Astrocyte (in vitro differentiated cells and primary cell): ENCODE data around the gene ZGPAT. TPM values are rescaled to one million over a fixed set of nuclear protein-coding genes. Genes with fewer than 3 reads are reported as not detected.
A peak's percentile ranks its signal among the peaks of the same experiment; 100 is the strongest.

Experiments
- DNase-seq: peaks from one replicate; pipeline ENCODE4 v3.0.0-alpha.2; 2010; ENCODE audit warnings: low read depth
- FAIRE-seq: peaks from 2 replicates; lab custom pipeline; 2011; peaks lifted over from hg19 to GRCh38; lab: Jason Lieb, UNC
- H2AFZ ChIP-seq: 2 replicates; pipeline ENCODE4 v1.6.0; 2012; ENCODE audit warnings: low read depth, low read length, inconsistent platforms
- H3K27ac ChIP-seq: 2 replicates; pipeline ENCODE4 v1.5.1; 2011; ENCODE audit warnings: low read depth, low read length, inconsistent platforms
- H3K27me3 ChIP-seq: 2 replicates; pipeline ENCODE4 v1.6.0; 2011; ENCODE audit warnings: low read length, inconsistent platforms; ENCODE audit not compliant: insufficient read depth
- H3K36me3 ChIP-seq: 2 replicates; pipeline ENCODE4 v1.5.1; 2011; ENCODE audit warnings: low read length, inconsistent platforms; ENCODE audit not compliant: insufficient read depth
- H3K4me1 ChIP-seq: 2 replicates; pipeline ENCODE4 v1.5.1; 2011; ENCODE audit warnings: low read length, inconsistent platforms; ENCODE audit not compliant: insufficient read depth
- H3K4me2 ChIP-seq: 2 replicates; pipeline ENCODE4 v1.6.0; 2012; ENCODE audit warnings: low read length, inconsistent platforms
- H3K4me3 ChIP-seq: 2 replicates; pipeline ENCODE4 v1.5.1; 2011; ENCODE audit warnings: low read depth, mild to moderate bottlenecking, low read length, inconsistent platforms; ENCODE audit not compliant: insufficient read depth
- H3K79me2 ChIP-seq: 2 replicates; pipeline ENCODE4 v1.6.0; 2012; ENCODE audit warnings: mild to moderate bottlenecking, low read length, inconsistent platforms; ENCODE audit not compliant: insufficient read depth
- H3K9ac ChIP-seq: 2 replicates; pipeline ENCODE4 v1.6.0; 2012; ENCODE audit warnings: mild to moderate bottlenecking, low read length, inconsistent platforms
- H3K9me3 ChIP-seq: 2 replicates; pipeline ENCODE4 v1.5.1; 2012; ENCODE audit warnings: low read depth, mild to moderate bottlenecking, low read length, inconsistent platforms; ENCODE audit not compliant: insufficient read depth
- H4K20me1 ChIP-seq: 2 replicates; pipeline ENCODE4 v1.6.0; 2012; ENCODE audit warnings: low read length, inconsistent platforms; ENCODE audit not compliant: insufficient read depth
- H3K27ac Mint-ChIP-seq: one replicate; pipeline ENCODE4 v1.8.0; 2021; ENCODE audit warnings: mild to moderate bottlenecking, mixed read lengths; ENCODE audit not compliant: unreplicated experiment
- H3K27me3 Mint-ChIP-seq: one replicate; pipeline ENCODE4 v1.8.0; 2021; ENCODE audit warnings: low read depth, mixed read lengths; ENCODE audit not compliant: unreplicated experiment
- H3K36me3 Mint-ChIP-seq: one replicate; pipeline ENCODE4 v1.8.0; 2021; ENCODE audit warnings: low read depth, mixed read lengths; ENCODE audit not compliant: unreplicated experiment
- H3K4me1 Mint-ChIP-seq: one replicate; pipeline ENCODE4 v1.8.0; 2021; ENCODE audit warnings: low read depth, mixed read lengths; ENCODE audit not compliant: unreplicated experiment
- H3K4me3 Mint-ChIP-seq: one replicate; pipeline ENCODE4 v1.8.0; 2021; ENCODE audit warnings: mild to moderate bottlenecking, moderate library complexity, mixed read lengths; ENCODE audit not compliant: unreplicated experiment
- H3K9me3 Mint-ChIP-seq: one replicate; pipeline ENCODE4 v1.8.0; 2021; ENCODE audit warnings: mild to moderate bottlenecking, mixed read lengths; ENCODE audit not compliant: unreplicated experiment
- EZH2 ChIP-seq: IDR thresholded peaks from 2 replicates; pipeline ENCODE4 v1.6.1; 2012; ENCODE audit warnings: mild to moderate bottlenecking, low read length, inconsistent platforms; ENCODE audit not compliant: insufficient read depth
- total RNA-seq: library from RNA; stranded (reverse); gene quantifications from 2 replicates; pipeline ENCODE4 v1.2.1, GENCODE V29; 2021
- TF ChIP-seq, protein P1 (sequence below): IDR thresholded peaks from 2 replicates; pipeline ENCODE4 v1.5.1; 2011; ENCODE audit warnings: low read depth, mild to moderate bottlenecking, inconsistent platforms, low read length, moderate library complexity; ENCODE audit not compliant: insufficient read depth

Gene ZGPAT
- total RNA-seq, 1 donor from 2014 or later, result 24.8 TPM

DNA sequence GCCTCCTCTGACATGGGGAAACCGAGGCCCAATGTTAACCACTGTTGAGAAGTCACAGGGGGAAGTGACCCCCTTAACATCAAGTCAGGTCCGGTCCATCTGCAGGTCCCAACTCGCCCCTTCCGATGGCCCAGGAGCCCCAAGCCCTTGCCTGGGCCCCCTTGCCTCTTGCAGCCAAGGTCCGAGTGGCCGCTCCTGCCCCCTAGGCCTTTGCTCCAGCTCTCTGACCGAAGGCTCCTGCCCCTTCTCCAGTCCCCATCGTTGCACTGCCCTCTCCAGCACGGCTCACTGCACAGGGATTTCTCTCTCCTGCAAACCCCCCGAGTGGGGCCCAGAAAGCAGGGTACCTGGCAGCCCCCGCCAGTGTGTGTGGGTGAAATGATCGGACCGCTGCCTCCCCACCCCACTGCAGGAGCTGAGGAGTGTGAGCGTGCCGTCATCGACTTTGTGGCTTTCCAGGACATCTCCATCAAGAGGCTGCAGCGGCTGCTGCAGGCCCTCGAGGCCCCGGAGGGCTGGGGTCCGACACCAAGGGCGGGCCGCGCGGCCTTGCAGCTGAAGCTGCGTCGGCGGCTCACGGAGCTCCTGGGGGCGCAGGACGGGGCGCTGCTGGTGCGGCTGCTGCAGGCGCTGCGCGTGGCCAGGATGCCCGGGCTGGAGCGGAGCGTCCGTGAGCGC is 9.8 kb upstream of the ZGPAT start:
- H4K20me1 ChIP-seq, result no peaks in the 10 kb centered on the region
- H3K4me1 Mint-ChIP-seq, result peaks cover 6% of the 10 kb centered on the region
- peak overlapping the region; percentile 87 for H3K27ac ChIP-seq
- no peak for DNase-seq
- no peak for FAIRE-seq
- no peaks in the 10 kb centered on the region for H3K36me3 ChIP-seq
- peaks cover 36% of the 10 kb centered on the region for H3K4me1 ChIP-seq
- H3K27me3 ChIP-seq, result no peaks in the 10 kb centered on the region
- H3K4me3 ChIP-seq, result no peak overlapping the region
- no peak overlapping the region for H2AFZ ChIP-seq
- H3K36me3 Mint-ChIP-seq, result peaks cover 2% of the 10 kb centered on the region
- peak overlapping the region; percentile 58 for H3K9ac ChIP-seq
- no peaks in the 10 kb centered on the region for H3K9me3 Mint-ChIP-seq
- no peak for TF ChIP-seq EZH2
- no peaks in the 10 kb centered on the region for H3K27me3 Mint-ChIP-seq
- H3K9me3 ChIP-seq, result no peaks in the 10 kb centered on the region
- no peak overlapping the region for H3K27ac Mint-ChIP-seq
- peaks cover 19% of the 10 kb centered on the region for H3K79me2 ChIP-seq
- peak overlapping the region; percentile 82 for H3K4me2 ChIP-seq
- H3K4me3 Mint-ChIP-seq, result peak overlapping the region; percentile 40

DNA sequence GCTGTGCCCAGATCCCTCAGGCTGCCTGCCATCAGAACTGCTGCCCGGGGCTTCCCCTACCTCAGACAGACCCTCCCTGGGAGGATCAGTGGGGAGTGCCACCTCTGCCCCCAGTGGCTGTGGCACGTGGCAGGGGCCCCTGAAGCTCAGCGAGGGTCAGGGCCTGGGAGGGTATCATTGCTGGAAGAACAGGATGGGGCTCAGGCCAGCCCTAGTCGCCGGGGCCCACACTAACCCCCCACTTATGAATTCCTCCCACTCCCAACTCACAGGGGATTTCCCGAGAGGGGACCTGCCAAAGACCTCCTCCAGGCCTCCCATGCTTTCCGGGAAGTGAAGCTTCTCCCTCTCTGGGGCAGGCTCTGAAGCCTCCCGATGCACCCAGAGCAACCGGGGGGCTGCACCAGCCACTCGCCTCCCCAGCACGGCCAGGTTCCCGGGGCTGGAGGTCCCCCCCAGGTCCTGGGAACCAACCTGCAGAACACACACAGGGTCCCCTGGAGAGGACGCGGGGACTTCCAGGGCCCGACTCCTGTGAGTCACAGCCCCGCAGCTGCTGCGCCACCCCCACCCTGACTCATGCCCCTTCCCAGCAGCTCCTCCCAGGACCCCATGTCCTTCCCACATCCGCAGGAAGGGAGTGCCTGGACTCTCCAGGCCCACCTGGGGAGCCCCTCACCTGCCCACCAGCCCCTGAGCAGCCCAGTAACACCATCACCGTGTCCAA is 8.9 kb upstream of the ZGPAT start:
- peaks cover 36% of the 10 kb centered on the region for H3K4me1 ChIP-seq
- H3K4me2 ChIP-seq, result peak overlapping the region; percentile 82
- peak; percentile 86 for DNase-seq
- H3K27me3 ChIP-seq, result no peaks in the 10 kb centered on the region
- Mint-ChIP-seq H3K27me3 (no peaks in the 10 kb centered on the region), H3K27ac (peak overlapping the region; percentile 78), H3K36me3 (peaks cover 2% of the 10 kb centered on the region), H3K9me3 (no peaks in the 10 kb centered on the region), H3K4me1 (peaks cover 6% of the 10 kb centered on the region), H3K4me3 (no peak overlapping the region)
- no peaks in the 10 kb centered on the region for H3K36me3 ChIP-seq
- H3K27ac ChIP-seq, result peak overlapping the region; percentile 87
- peak; percentile 45 for FAIRE-seq
- peaks cover 21% of the 10 kb centered on the region for H3K79me2 ChIP-seq
- no peak overlapping the region for H3K4me3 ChIP-seq
- H2AFZ ChIP-seq, result no peak overlapping the region
- no peak for TF ChIP-seq EZH2
- TF ChIP-seq, protein P1, sequence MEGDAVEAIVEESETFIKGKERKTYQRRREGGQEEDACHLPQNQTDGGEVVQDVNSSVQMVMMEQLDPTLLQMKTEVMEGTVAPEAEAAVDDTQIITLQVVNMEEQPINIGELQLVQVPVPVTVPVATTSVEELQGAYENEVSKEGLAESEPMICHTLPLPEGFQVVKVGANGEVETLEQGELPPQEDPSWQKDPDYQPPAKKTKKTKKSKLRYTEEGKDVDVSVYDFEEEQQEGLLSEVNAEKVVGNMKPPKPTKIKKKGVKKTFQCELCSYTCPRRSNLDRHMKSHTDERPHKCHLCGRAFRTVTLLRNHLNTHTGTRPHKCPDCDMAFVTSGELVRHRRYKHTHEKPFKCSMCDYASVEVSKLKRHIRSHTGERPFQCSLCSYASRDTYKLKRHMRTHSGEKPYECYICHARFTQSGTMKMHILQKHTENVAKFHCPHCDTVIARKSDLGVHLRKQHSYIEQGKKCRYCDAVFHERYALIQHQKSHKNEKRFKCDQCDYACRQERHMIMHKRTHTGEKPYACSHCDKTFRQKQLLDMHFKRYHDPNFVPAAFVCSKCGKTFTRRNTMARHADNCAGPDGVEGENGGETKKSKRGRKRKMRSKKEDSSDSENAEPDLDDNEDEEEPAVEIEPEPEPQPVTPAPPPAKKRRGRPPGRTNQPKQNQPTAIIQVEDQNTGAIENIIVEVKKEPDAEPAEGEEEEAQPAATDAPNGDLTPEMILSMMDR, result no peak
- peak overlapping the region; percentile 72 for H3K9ac ChIP-seq
- no peaks in the 10 kb centered on the region for H4K20me1 ChIP-seq
- H3K9me3 ChIP-seq, result no peaks in the 10 kb centered on the region

DNA sequence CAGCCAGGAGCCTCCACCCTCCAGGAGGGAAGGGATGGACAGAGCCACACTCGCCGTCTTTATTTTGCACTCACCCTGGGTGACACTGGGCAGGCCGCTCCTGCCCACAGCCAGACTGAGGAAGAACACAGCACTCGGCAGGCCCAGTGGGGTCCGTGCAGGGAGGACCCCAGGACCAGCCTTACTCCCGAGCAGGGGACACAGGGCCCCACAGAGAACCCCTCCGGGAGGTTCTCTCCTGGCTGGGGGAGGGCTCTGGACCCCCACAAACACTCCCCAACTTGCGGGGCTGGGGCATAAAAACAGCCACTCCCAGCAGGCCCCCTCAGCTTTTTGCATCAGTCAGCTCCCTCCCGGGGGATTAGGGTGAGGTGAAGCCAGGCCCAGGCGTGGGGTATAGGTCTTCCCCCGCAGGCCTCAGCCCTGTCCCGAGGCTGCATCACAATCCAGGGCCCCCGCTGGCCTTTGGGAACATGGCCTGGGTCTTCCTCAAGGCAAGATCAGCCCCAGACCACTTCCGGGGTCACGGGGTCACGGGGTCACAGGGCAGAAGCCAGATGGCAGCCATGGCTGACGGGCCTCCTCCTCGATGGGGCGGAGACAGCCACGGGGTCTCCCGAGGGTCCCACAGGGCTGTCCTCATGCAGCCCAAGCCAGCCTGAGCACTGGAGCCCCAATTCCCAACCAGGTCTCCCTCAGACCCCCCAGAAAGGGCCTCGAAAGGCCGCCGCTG is 8.2 kb upstream of the ZGPAT start:
- H2AFZ ChIP-seq, result no peak overlapping the region
- H4K20me1 ChIP-seq, result no peaks in the 10 kb centered on the region
- H3K4me1 ChIP-seq, result peaks cover 36% of the 10 kb centered on the region
- DNase-seq (no peak), FAIRE-seq (no peak)
- Mint-ChIP-seq H3K27me3 (no peaks in the 10 kb centered on the region), H3K9me3 (no peaks in the 10 kb centered on the region), H3K4me3 (no peak overlapping the region), H3K4me1 (peaks cover 6% of the 10 kb centered on the region), H3K27ac (peak overlapping the region; percentile 72), H3K36me3 (peaks cover 2% of the 10 kb centered on the region)
- TF ChIP-seq, protein P1, result no peak
- TF ChIP-seq EZH2, result no peak
- H3K4me2 ChIP-seq, result peak overlapping the region; percentile 82
- H3K36me3 ChIP-seq, result no peaks in the 10 kb centered on the region
- no peak overlapping the region for H3K4me3 ChIP-seq
- H3K79me2 ChIP-seq, result peaks cover 24% of the 10 kb centered on the region
- peak overlapping the region; percentile 72 for H3K9ac ChIP-seq
- H3K9me3 ChIP-seq, result no peaks in the 10 kb centered on the region
- no peaks in the 10 kb centered on the region for H3K27me3 ChIP-seq
- H3K27ac ChIP-seq, result peak overlapping the region; percentile 87
